ENCODE measurements around the gene THSD4. TPM values are rescaled to one million over a fixed set of nuclear protein-coding genes. Genes with fewer than 3 reads are reported as not detected.

The THSD4 gene
- total RNA-seq, 1 donor from 2014 or later: 66.8 TPM

GRCh38 chr15:71736286-71736947 is 621.1 kb downstream of the THSD4 start:
- DNase-seq (ENCODE audit: extremely low spot score in 2 of 2): no peak
- H3K27ac ChIP-seq: peak overlapping the region; percentile 36
- H3K4me1 ChIP-seq: no peaks in the 10 kb centered on the region
- TF ChIP-seq, protein P1, sequence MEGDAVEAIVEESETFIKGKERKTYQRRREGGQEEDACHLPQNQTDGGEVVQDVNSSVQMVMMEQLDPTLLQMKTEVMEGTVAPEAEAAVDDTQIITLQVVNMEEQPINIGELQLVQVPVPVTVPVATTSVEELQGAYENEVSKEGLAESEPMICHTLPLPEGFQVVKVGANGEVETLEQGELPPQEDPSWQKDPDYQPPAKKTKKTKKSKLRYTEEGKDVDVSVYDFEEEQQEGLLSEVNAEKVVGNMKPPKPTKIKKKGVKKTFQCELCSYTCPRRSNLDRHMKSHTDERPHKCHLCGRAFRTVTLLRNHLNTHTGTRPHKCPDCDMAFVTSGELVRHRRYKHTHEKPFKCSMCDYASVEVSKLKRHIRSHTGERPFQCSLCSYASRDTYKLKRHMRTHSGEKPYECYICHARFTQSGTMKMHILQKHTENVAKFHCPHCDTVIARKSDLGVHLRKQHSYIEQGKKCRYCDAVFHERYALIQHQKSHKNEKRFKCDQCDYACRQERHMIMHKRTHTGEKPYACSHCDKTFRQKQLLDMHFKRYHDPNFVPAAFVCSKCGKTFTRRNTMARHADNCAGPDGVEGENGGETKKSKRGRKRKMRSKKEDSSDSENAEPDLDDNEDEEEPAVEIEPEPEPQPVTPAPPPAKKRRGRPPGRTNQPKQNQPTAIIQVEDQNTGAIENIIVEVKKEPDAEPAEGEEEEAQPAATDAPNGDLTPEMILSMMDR (IDR thresholded peaks at IDR 0.05): no peak
- TF ChIP-seq POLR2A (IDR thresholded peaks at IDR 0.05) (no peak), POLR2AphosphoS5 (IDR thresholded peaks at IDR 0.05; ENCODE audit: insufficient read depth in 1 of 2, low read depth in 1 of 2) (no peak)
- H3K27me3 ChIP-seq: no peaks in the 10 kb centered on the region
- intact Hi-C loops (cut with DNase I): loop anchor here (5.0 to 10.0 kb wide), 2 partner anchors 68 to 284 kb away; no protein-coding TSS in a partner anchor
- no peaks in the 10 kb centered on the region for H3K9me3 ChIP-seq
- no peak overlapping the region for H3K4me3 ChIP-seq
- peaks cover 0 to 9% of the 10 kb centered on the region in 2 donors for H3K36me3 ChIP-seq

DNA sequence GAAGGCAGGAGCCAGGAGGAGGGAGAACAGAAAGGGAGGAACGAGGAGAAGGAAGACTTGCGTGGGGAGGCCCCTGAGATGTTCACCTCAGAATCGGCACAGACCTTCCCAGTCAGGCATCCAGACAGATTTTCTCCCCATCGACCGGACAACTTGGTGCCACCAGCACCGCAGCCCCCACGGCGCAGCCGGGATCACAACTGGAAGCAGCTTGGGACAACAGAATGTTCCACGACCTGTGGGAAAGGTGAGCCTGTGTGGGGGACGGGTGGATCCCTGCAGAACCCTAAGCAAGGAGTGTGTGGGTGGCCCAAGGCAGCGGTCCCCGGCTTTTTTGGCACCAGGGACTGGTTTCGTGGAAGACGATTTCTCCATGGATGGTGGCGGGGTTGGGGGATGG is 622.5 kb downstream of the THSD4 start:
- H3K36me3 ChIP-seq: peaks cover 0 to 9% of the 10 kb centered on the region in 2 donors
- no peaks in the 10 kb centered on the region for H3K27me3 ChIP-seq
- no peak for DNase-seq (ENCODE audit: extremely low spot score in 2 of 2)
- no peaks in the 10 kb centered on the region for H3K4me1 ChIP-seq
- H3K27ac ChIP-seq: no peak overlapping the region
- intact Hi-C loops (cut with DNase I): loop anchor here (5.0 to 10.0 kb wide), 2 partner anchors 67 to 285 kb away; no protein-coding TSS in a partner anchor
- no peaks in the 10 kb centered on the region for H3K9me3 ChIP-seq
- no peak overlapping the region for H3K4me3 ChIP-seq
- no peak for TF ChIP-seq POLR2AphosphoS5 (IDR thresholded peaks at IDR 0.05; ENCODE audit: insufficient read depth in 1 of 2, low read depth in 1 of 2)
- no peak for TF ChIP-seq POLR2A (IDR thresholded peaks at IDR 0.05)
- TF ChIP-seq, protein P1 (IDR thresholded peaks at IDR 0.05): no peak

DNA sequence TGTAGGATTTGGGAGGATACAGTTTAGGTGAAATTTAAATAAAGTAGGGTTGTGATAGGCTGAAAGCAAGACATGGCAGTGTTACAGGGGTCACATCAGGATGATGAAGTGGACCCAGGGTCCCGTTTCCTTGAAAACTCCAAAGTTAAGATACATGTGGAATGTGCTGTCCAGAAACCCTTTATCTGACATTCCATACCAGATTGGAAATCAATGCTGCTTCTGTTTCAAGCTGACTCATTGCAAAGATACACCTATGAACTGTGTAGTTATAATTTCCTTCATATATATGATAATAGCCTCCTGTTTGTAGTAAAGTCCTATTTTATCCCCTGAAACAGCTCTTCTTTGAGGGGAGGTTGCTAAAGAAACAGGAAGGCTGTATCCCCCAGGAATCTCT is 624.1 kb downstream of the THSD4 start:
- Histone ChIP-seq H3K27me3 (no peaks in the 10 kb centered on the region), H3K4me1 (no peaks in the 10 kb centered on the region), H3K36me3 (peaks cover 0 to 9% of the 10 kb centered on the region in 2 donors), H3K27ac (no peak overlapping the region), H3K4me3 (no peak overlapping the region), H3K9me3 (no peaks in the 10 kb centered on the region)
- TF ChIP-seq, protein P1 (IDR thresholded peaks at IDR 0.05): no peak
- no peak for TF ChIP-seq POLR2A (IDR thresholded peaks at IDR 0.05)
- no peak for TF ChIP-seq POLR2AphosphoS5 (IDR thresholded peaks at IDR 0.05; ENCODE audit: insufficient read depth in 1 of 2, low read depth in 1 of 2)
- DNase-seq (ENCODE audit: extremely low spot score in 2 of 2): no peak
- intact Hi-C loops (cut with DNase I): loop anchor here (5.0 to 10.0 kb wide), 2 partner anchors 65 to 287 kb away; no protein-coding TSS in a partner anchor

- intact Hi-C loops (cut with DNase I): no loop called here
- no peak for DNase-seq (ENCODE audit: extremely low spot score in 2 of 2)
- H3K27ac ChIP-seq: no peak overlapping the region
- peaks cover 12% of the 10 kb centered on the region for H3K4me1 ChIP-seq
- peaks cover 0 to 5% of the 10 kb centered on the region in 2 donors for H3K36me3 ChIP-seq
- H3K9me3 ChIP-seq: no peaks in the 10 kb centered on the region
- H3K27me3 ChIP-seq: no peaks in the 10 kb centered on the region
- H3K4me3 ChIP-seq: no peak overlapping the region
- no peak for TF ChIP-seq POLR2A (IDR thresholded peaks at IDR 0.05)
- TF ChIP-seq, protein P1 (IDR thresholded peaks at IDR 0.05): no peak
- TF ChIP-seq POLR2AphosphoS5 (IDR thresholded peaks at IDR 0.05; ENCODE audit: insufficient read depth in 1 of 2, low read depth in 1 of 2): no peak
Observed at GRCh38 chr15:71742964-71743363, 627.7 kb downstream of the THSD4 start.

GRCh38 chr15:71743861-71744382 is 628.7 kb downstream of the THSD4 start:
- H3K27ac ChIP-seq: peak overlapping the region; percentile 40
- no peak for DNase-seq (ENCODE audit: extremely low spot score in 2 of 2)
- TF ChIP-seq, protein P1 (IDR thresholded peaks at IDR 0.05): peak in 1 of 3 experiments; percentile 65
- no peak for TF ChIP-seq POLR2AphosphoS5 (IDR thresholded peaks at IDR 0.05; ENCODE audit: insufficient read depth in 1 of 2, low read depth in 1 of 2)

More at GRCh38 chr15:71743861-71744382, 628.7 kb downstream of the THSD4 start:
- intact Hi-C loops (cut with DNase I): no loop called here
- Histone ChIP-seq H3K4me3 (no peak overlapping the region), H3K27me3 (no peaks in the 10 kb centered on the region), H3K36me3 (no peaks in the 10 kb centered on the region), H3K9me3 (no peaks in the 10 kb centered on the region), H3K4me1 (peaks cover 14% of the 10 kb centered on the region)
